Prostate gland (tissue), 2 donors: ENCODE measurements around the gene COX5A.

Experiments
- CTCF ChIP-seq, 4 experiments: fragments of 200-600 bp in 2 of 4; fragments of 450-650 bp in 2 of 4; sonication (generic) in 2 of 4; IDR thresholded peaks; 1 replicate in 3 of 4; 2 replicates in 1 of 4; pipeline ENCODE4 v1.5.1; 2016 to 2019; ENCODE audit warnings: antibody characterized with exemption in 4 of 4, mild to moderate bottlenecking in 2 of 4, moderate library complexity in 2 of 4
- POLR2A ChIP-seq: fragments of 450-650 bp; IDR thresholded peaks from one replicate; pipeline ENCODE4 v1.6.1; 2016; ENCODE audit warnings: antibody characterized with exemption, mild to moderate bottlenecking
- POLR2AphosphoS5 ChIP-seq: sonication (generic); formaldehyde crosslinking; IDR thresholded peaks from one replicate; pipeline ENCODE4 v1.6.1; 2017; ENCODE audit warnings: antibody characterized with exemption

- TF ChIP-seq CTCF (IDR thresholded peaks at IDR 0.05) (no peak), POLR2A (no peak), POLR2AphosphoS5 (no peak)
These were observed 24.3 kb upstream of the COX5A start for GRCh38 chr15:74962219-74962618.
